Stimulated activated CD4-positive, alpha-beta T cell treated with anti-CD3 and anti-CD28 coated beads, Interleukin-15, amount 100 ng/mL, for 1 hour (primary cell): Measurements from ENCODE around the gene RFX8.
"Not testable (repeated sequence)": the region's sequence is repeated elsewhere in the genome, so short reads cannot be mapped to it uniquely, and the experiment has no call there.

ENCODE experiments used
- DNase-seq, 2 donors: peaks; one replicate each; pipeline ENCODE4 v3.0.0-alpha.2; 2020; ENCODE audit warnings: low read depth in 1 of 2, low spot score in 1 of 2

The RFX8 gene

DNA sequence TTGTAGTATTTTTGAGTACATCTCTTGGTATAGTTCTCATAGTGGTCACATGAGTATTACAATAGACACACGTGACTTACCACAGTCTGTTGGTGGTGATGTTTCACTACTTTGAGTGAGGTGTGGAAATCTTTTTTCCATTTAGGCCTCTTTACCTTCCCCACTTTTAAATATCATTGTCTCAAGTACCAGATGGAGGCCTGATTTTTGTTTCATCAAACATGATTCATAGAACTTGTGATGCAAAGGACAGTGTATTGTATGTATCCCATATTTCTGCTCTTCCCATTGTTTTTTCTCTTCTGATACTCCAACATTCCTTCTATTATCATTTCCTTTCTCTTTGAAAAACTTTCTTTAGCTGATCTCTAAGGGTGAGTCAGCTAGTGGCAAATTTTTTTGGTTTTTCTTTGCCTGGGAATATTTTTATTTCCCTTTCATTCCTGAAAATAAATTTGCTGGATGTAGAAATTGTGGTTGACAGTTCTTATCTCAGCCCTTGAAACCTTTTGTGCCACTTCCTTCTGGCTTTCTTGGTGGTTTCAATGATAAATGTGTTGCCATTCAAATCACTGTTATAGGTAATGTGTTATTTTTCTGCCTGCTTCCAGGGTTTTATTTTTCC lies 32.8 kb downstream of the RFX8 start:
- DNase-seq: no peak

DNA sequence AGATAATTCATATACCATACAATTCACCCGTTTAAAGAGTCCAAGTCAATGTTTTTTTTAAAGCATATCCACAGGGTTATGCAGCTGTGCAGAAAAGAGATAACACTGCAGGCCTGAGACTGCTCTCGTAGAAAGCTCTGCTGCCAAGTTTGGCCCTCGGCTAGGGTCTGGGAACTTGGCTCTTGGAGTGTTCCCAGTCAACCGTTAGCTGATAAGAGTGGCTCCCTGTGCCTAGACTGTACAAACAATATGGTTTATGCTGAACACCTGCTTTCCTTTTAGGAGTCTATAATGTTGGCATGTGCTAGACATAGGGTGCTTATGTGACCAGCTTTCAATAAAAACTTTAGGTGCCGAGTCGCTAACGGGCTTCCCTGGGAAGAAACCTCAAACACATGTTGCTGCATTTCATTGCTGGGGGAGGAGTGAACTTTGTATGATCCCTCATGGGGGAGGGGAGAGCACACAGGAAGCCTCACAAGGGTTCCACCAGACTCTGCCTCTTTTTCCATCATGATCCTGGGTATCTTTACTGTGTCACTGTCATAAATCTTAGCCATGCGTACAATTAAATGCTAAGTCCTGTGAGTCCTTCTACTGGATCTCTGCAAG lies 34.7 kb downstream of the RFX8 start:
- no peak for DNase-seq

DNA sequence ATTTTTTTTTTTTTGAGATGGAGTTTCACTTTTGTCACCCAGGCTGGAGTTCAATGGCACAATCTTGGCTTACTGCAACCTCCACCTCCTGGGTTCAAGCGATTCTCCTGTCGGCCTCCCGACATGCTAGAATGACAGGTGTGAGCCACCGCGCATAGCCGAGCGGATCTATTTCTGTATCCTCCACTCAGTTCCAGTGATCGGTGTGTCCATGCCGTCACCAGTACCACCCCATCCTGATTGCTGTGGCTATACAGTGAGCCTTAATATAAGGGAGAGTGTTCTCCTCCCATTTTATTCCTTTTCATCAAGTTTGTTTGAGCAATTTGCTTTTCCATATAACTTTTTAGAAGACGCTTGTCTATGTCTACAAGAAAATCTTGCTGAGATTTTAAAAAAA lies 35.2 kb downstream of the RFX8 start:
- no peak for DNase-seq

DNA sequence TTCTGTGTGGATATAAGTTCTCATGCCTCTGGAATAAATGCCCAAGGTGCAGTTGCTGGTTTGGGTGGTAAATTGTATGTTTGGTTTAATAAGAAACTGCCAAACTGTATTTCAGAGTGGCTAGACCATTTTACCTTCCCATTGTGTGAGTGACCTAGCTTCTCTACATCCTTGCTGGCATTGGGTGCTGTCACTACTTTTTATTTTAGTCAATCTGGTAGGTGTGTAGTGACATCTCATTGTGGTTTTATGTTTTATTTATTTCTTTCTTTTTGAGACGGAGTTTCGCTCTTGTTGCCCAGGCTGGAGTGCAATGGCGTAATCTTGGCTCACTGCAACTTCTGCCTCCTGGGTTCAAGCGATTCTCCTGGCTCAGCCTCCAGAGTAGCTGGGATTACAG lies 36.4 kb downstream of the RFX8 start:
- not testable (repeated sequence) for DNase-seq

DNA sequence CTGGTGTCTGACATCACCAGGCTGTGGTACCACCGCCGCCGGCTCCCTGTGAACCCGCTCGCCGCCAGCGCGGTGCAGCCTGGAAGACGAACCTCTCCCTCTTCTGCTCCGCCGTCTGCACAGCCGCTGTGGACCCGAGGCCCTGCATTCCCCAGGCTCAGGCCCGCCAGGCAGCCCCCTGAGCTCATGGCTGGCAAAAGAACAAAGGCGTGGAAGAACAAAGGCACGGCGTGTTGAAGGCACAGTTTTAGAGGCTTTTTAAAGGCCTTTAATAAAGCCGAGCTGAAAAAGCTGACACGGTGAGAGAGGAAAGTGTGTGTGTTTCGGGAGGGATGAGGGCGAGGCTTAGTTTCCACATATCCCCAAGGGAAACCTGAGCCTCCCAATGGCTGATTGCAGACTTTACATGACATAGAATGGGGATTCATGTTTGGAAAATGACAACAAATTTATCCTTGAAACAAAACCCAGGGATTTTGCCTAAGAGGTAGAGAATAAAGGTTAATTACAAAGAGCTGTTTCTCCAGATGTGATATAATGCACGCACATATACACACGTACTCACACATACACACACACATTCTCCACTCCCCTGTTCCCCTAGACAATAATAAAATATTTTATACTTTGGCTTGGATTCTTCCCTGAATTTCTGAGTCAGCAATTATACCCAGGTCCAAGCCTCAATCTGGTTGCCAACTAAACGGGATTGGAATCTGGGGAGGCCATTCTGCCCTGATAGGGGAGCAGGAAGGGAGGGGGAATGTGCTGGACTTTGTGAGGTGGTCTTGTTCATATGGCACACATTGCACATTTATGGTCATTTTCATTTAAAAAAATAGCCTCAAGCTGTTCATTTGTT lies 39.7 kb downstream of the RFX8 start:
- no peak for DNase-seq

DNA sequence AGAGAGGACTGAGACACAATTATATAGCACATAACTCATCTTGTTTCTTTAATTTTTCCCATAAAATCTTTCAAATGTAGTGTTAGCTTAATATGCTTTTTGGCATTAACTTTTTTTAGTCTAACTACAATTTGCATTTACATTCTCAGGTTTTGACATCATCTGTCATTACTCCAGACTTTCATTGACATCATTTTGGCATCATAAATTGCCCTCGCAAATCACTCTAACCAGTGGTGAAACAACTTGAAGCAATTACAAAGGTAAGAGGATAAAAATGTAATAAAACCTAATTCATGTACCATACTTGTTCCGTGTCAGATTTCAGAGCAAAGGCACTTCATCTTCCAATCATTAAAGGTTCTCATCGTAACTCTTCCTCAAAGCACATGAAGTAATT lies 41.4 kb downstream of the RFX8 start:
- DNase-seq: no peak

DNA sequence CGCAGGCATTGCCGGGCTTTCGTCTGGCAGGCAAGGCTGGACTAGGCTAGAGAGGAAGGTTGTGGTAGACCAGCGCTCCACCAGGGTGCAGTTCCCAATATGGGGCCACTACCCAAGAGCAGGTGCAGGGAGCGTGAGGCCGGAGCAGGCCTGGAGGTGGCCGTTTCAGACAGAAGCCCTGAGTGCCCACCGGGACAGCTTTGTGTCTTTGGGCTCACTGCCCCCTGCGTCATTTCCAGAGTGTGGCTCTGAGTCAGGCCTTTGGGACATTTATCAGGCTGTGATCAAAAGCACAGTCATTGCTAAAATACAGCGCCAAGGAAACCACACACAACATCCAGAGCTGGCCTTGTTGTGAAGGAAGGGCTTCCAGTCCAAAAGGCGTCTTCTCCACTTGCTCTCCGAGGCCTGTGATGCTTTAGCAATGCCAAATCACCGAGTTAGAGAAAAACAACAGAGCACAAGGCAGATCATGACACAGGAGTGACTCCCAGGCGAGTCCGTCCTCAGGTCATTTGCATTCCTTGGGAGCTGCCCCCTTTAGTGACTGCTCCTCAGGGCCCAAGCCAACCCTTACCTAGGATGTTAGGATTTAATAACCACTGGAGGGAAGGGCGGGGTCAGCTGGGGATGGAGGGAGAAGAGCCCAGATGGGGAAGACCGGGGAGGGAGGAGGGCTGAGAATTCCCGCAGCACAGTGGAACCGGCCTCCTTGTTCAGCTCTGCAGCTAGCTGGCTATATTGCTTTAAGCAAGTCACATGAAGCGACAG lies 42.3 kb downstream of the RFX8 start:
- DNase-seq: no peak

DNA sequence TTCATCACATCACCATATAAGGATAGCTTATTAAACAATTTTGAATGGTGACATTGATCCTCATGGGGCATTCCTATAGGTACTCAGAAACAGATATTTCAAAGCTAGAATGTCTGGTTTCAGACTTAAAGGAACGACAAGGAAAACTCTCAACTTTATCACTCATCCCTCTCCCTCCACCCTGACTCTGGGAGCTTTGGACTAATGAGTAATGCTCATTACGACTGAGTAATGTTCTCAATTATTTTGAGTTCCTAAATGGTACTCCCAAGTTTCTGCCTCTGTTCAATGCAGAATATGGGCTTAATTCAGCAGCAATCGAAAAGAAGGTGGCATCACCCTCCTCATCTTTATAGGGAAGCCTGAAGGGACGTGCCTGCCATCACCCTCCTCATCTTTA lies 43.4 kb downstream of the RFX8 start:
- no peak for DNase-seq

DNA sequence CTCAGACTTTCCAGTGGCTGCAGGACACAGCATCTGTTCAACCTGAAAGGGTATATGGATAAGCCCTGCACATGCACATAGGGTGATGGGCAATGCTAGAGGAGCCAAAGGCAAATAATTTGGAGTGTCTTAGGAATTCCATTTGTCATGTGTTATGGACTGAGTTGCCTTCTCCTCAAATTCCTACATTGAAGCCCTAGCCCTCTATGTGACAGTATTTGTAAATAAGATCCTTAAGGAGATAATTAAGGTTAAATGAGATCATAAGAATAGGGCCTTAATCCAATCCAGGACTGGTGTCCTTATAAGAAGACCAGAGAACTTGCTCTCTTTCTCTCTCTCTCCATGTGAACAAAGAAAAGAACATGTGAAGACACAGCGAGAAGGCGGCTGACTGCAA lies 44.8 kb downstream of the RFX8 start:
- no peak for DNase-seq

DNA sequence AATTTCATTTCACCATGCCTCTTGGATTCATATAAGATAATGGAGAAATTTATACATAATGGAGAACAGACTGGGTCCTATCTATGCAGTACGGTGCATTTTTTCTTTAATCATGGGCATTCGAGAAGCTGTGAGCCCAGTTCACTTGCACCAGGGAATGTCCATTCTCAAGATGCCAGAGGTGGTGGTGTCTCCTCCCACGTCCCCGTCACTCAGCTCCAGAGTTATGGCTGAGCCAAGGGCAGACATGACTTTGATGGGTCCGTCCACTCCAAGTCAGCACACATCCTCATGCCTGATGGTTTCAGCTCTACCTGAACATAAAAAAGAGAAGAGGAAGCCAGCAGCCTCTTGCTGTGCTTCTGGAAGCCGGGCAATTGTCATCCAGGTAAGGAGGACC lies 45.5 kb downstream of the RFX8 start:
- DNase-seq: no peak

DNA sequence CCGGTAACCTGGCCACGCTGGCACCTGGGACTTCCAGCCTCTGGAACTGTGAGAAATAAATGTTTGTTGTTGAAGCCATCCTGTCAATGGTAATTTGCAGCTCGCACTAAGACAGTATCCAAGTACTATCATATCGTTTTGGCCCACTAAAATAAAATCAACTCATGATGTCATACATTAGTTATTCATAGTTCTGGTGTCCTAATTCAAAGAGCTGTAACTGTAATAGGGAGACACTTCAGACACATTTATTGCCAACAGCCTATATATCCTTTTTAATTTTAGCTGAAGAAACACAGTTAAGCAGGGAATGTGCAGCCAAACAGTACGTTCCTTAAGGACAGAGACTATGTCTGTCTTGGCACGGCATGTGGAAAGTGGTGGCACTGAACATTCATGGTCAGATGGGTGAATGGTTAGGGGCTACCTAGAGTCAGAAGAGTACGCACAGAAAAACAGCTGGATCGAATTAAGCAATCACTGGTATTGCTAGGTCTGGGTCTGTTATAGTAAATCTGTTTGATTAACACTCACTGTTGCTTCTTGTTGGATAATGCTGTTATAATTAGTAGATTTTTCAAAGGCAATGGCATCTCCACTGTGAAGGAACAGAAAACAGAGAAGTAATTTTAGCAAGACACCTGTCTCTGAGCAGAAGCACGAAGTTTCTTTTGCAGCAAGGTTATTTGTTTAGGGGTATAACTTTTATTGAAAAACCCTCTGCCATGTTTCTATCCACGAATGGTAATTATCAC lies 46.3 kb downstream of the RFX8 start:
- no peak for DNase-seq

DNA sequence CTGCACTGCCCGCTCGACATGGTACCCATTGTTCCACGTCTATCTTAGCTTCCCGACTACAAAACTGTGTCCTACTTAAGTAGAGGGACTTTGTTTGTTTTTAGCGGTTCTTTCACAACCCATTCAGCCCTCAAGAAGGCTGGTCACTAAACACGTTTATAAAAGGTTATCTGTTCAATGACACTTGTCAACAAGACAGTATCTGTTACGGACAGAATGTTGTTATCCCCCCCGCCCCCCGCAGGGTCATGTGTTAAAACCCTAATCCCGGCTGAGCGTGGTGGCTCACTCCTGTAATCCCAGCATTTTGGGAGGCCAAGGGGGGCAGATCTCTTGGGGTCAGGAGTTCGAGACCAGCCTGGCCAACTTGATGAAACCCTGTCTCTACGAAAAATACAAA lies 47.2 kb downstream of the RFX8 start:
- no peak for DNase-seq

DNA sequence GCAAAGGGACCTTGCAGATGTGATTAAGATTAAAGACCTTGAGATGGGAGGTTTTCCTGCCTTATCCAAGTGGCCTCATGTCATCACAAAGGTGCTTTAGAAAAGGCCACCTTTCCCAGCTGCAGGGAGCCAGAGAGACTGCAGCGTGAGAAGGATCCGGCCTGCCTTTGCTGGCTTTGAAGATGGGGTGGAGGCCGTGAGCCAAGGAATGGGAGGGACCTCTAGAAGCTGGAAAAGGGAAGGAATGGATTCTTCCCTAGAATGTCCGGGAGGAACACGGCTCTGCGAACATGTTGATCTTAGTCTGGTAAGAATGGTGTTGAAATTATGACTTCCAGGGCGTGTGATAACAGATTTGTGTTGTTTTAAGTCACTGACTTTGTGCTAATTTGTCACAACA lies 47.7 kb downstream of the RFX8 start:
- DNase-seq: no peak

DNA sequence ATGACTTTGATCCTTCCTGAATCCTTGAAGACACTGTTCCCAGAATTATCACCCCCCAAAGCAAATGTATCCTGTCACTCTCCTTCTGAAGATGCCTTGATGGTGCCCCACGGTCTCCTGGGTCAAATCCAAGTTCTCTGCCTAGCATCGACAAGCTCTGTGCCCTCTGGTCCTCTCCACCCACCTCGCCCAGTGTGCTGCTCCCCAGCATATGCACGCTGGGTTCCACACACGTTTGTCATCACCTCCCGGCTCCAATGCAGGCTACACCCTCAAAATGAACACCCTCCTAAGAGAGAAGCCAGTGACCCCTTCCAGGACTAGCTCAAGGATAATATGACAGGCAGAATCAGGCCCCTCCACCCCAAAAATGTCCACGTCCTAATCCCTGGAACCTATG lies 48.1 kb downstream of the RFX8 start:
- no peak for DNase-seq

DNA sequence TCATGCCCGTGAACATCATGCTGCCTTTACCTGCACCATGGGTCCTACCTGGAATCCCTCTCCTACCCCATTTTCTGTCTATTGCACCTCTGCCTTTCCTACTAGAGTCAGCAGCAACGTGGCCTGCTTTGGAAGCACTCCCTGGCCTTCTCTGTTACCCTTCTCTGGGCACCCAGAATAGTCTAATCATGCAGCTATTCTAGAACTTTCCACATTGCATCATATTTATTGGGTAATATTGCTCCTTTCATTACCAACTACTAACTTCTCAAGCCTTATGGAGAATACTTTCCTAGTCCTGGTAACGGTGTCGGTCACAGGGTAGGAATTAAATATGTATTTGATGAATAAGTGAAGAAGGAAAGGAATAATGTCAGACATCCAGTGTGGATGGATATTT lies 54.3 kb downstream of the RFX8 start:
- DNase-seq: no peak

DNA sequence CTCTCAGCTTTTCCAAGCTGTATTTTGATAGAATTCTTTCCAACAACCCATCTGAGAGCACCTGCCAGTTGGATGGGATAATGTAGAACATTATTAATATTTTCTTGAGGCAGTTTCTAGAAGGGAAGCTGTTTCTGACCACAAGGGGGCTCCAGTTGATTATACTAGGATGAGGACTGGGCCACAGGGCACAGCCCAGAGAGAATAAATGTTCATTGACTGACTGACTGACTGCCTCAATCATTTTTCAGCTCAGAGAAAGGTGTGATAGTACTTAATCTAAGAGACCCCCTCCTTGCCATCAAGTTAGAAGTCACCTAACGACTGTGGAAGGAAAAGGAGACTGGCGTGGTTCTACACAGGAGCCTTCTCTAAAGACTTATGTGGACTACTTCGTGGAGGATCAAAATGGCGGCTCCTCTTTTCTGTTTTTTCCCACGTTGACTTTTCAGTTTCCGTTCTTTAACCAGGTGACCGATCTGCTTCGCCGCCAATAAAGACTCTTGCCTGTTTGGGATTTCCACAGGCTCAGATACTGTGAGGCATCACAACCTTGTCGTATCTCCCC lies 55.7 kb downstream of the RFX8 start:
- DNase-seq: peak; percentile 6 to 31

DNA sequence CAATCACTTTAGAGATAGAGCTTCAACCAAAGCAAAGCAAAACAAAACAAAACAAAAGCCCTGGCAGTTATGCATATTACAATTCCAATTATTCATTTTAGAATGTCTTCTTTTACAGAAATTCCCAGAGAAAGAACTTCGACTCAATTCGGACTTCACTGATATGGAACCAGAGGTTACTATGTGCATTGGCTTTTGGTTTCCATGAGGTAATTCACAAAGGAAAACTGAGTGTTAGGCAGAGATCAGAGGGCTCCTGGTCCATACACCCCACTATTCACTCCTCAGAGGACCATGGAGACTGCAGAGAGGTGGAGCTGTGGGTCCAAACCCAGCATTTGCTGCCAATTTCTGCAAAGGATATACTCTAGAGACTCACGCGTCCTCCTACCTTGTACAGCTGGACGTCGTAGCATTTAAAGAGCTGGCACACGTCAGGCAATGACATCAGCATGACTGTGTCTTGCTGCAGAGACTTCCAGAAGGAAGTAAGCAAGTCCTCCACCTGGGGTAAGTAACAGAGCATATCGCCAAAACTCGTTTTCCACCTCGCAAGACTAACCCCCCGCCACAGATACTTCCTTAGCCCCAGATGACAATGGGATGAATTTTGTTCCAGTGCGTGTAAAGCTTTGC lies 56.3 kb downstream of the RFX8 start:
- no peak for DNase-seq

DNA sequence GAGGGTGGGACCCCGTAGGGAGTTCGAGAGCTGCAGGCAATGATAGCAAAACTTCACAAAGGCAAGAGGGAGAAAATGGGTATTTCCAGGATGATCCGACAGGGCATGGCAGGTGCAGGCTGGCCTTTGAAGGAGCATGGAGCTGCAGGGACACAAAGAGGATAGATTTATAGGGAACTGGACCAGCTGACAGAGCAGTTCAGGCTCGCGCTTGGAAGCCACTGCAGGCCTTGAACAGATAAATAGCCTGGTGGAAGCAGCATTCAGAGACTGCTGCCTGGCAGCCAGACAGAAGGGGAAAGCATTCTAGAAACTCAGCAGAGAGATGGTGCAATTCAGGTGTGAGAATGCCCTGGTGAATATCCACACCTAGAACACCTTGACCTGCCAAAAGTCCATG lies 58.3 kb downstream of the RFX8 start:
- no peak for DNase-seq

DNA sequence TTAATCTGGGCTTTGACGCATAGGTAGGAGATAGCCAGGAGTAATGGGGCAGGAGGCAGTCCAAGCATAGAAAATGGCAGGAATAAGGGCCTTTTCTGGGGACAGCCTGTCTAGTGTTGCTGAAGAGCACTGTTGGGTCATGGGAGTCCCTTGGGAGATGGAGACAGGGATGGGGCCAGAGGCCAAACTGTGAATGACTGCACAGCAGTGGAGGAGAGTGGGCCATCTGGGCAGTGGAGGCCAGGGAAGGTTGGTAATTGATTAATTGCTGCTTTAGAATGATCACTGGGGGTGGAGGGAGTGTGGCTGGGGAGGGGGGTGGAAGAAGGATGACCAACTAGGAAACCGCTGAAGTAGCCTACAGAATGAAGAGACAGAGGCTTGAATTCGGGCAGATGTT lies 59.0 kb downstream of the RFX8 start:
- no peak for DNase-seq

DNA sequence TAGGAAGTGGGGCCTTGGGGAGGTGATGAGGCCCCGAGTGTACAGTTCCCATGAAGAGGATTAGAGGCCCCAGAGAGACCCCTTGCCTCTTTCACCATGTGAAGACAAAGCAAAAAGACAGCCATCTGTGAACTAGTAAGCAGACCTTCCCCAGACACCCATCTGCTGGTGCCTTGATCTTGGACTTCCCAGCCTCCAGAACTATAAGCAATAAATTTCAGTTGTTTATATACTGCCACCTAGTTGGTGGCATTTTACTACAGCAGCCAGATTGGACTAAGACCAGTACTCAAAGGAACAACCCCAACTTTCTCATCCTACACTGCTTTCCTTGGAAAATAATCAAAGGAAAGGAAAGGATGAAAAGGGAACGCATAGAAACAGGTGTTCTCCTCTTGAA lies 59.7 kb downstream of the RFX8 start:
- no peak for DNase-seq
